ENCODE results near the gene BEND2. TPM values are rescaled to one million over a fixed set of nuclear protein-coding genes. Genes with fewer than 3 reads are reported as not detected.

Gene BEND2
- total and polyA plus RNA-seq, 2 donors from 2014 or later = not detected

DNA sequence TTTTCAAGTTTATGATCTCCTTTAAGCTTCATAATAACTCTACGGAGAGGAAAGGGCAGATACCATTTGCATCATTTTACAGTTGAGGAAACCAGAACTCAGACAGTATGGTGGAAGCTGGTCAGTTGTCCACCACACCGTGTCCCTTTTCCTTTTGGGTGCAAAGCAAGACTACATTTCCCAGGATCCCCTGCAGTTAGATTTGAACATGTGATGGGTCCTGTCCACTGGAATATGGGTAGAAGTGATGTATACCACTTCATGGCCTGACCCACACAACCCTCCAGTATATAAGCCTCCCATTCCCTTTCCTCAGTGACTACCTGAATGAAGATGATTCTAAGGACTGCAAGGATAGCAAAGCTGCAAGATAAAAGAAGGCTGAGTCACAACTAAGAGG lies 74.7 kb downstream of the BEND2 start:
- H3K9ac ChIP-seq (ENCODE audit: low read length in 3 of 3) = no peak overlapping the region
- TF ChIP-seq, protein P1, sequence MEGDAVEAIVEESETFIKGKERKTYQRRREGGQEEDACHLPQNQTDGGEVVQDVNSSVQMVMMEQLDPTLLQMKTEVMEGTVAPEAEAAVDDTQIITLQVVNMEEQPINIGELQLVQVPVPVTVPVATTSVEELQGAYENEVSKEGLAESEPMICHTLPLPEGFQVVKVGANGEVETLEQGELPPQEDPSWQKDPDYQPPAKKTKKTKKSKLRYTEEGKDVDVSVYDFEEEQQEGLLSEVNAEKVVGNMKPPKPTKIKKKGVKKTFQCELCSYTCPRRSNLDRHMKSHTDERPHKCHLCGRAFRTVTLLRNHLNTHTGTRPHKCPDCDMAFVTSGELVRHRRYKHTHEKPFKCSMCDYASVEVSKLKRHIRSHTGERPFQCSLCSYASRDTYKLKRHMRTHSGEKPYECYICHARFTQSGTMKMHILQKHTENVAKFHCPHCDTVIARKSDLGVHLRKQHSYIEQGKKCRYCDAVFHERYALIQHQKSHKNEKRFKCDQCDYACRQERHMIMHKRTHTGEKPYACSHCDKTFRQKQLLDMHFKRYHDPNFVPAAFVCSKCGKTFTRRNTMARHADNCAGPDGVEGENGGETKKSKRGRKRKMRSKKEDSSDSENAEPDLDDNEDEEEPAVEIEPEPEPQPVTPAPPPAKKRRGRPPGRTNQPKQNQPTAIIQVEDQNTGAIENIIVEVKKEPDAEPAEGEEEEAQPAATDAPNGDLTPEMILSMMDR (IDR thresholded peaks at IDR 0.05; ENCODE audit: borderline replicate concordance, extremely low read depth, insufficient read depth) = no peak
- no peak overlapping the region for H3K4me3 ChIP-seq (ENCODE audit: low read length in 3 of 3)
- intact Hi-C loops (cut with DNase I) = no loop called here
- FAIRE-seq (no peak), DNase-seq (no peak)
- H3K27ac ChIP-seq (ENCODE audit: low read depth in 2 of 2, low read length in 2 of 2) = no peak overlapping the region
- H3K4me1 ChIP-seq (ENCODE audit: control insufficient read depth in 2 of 3, insufficient read depth in 2 of 3, low read depth in 1 of 3, low read length in 3 of 3) = no peaks in the 10 kb centered on the region
- H3K36me3 ChIP-seq (ENCODE audit: control insufficient read depth in 2 of 3, insufficient read depth in 3 of 3, low read length in 3 of 3) = no peaks in the 10 kb centered on the region
- no peaks in the 10 kb centered on the region for H3K27me3 ChIP-seq (ENCODE audit: control insufficient read depth, insufficient read depth, low read length)
- H3K9me3 ChIP-seq (ENCODE audit: control insufficient read depth in 2 of 3, insufficient read depth in 1 of 3, low read length in 3 of 3) = no peaks in the 10 kb centered on the region

DNA sequence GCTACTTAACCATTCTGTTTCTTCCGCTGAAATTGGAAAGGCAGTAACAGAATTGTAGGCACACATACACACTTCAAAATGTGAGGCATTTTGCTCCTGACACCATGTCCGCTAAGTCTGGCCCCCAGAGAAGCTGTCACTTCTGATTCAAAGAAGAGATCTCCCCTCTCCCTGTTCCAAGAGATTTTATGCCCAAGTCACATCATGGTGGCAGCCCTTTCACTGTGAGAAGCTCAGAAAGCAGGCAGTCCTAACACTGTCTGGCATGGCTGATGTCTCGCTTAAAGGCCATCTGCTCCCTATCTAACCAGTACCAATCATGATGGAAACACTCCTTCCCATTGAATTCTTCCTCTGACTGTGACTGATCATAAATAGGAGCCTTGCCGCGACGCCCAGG lies 83.9 kb downstream of the BEND2 start:
- intact Hi-C loops (cut with DNase I) = no loop called here
- TF ChIP-seq, protein P1 (IDR thresholded peaks at IDR 0.05; ENCODE audit: borderline replicate concordance, extremely low read depth, insufficient read depth) = no peak
- Histone ChIP-seq H3K9ac (ENCODE audit: low read length in 3 of 3) (no peak overlapping the region), H3K27ac (ENCODE audit: low read depth in 2 of 2, low read length in 2 of 2) (no peak overlapping the region), H3K4me3 (ENCODE audit: low read length in 3 of 3) (no peak overlapping the region), H3K36me3 (ENCODE audit: control insufficient read depth in 2 of 3, insufficient read depth in 3 of 3, low read length in 3 of 3) (no peaks in the 10 kb centered on the region), H3K4me1 (ENCODE audit: control insufficient read depth in 2 of 3, insufficient read depth in 2 of 3, low read depth in 1 of 3, low read length in 3 of 3) (no peaks in the 10 kb centered on the region), H3K9me3 (ENCODE audit: control insufficient read depth in 2 of 3, insufficient read depth in 1 of 3, low read length in 3 of 3) (no peaks in the 10 kb centered on the region), H3K27me3 (ENCODE audit: control insufficient read depth, insufficient read depth, low read length) (peaks cover 4% of the 10 kb centered on the region)
- DNase-seq (no peak), FAIRE-seq (no peak)

DNA sequence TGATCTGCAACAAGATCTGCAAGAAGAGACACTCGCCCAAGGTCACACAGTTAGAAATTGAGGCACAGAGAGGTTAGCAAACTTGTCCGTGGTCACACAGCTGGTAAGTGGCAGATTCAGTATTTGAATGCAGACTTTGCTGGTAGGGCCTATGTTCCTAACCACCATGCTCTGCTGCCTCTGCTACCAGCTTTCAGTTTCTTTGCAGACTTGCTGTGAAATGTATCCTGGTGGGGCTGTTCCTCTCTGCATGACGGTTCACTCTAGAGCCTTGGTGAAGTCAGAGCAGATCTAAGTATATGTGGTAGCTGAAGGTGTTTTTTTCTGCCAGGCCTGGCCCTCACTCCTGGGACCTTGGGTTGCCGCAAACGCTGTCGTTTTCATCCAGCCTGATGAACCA lies 87.1 kb downstream of the BEND2 start:
- intact Hi-C loops (cut with DNase I) = no loop called here
- H3K27me3 ChIP-seq (ENCODE audit: control insufficient read depth, insufficient read depth, low read length) = peaks cover 2% of the 10 kb centered on the region
- no peak overlapping the region for H3K9ac ChIP-seq (ENCODE audit: low read length in 3 of 3)
- no peaks in the 10 kb centered on the region for H3K9me3 ChIP-seq (ENCODE audit: control insufficient read depth in 2 of 3, insufficient read depth in 1 of 3, low read length in 3 of 3)
- no peak overlapping the region for H3K4me3 ChIP-seq (ENCODE audit: low read length in 3 of 3)
- no peak for DNase-seq
- H3K27ac ChIP-seq (ENCODE audit: low read depth in 2 of 2, low read length in 2 of 2) = no peak overlapping the region
- no peak for FAIRE-seq
- TF ChIP-seq, protein P1 (IDR thresholded peaks at IDR 0.05; ENCODE audit: borderline replicate concordance, extremely low read depth, insufficient read depth) = no peak
- H3K4me1 ChIP-seq (ENCODE audit: control insufficient read depth in 2 of 3, insufficient read depth in 2 of 3, low read depth in 1 of 3, low read length in 3 of 3) = no peaks in the 10 kb centered on the region
- no peaks in the 10 kb centered on the region for H3K36me3 ChIP-seq (ENCODE audit: control insufficient read depth in 2 of 3, insufficient read depth in 3 of 3, low read length in 3 of 3)

DNA sequence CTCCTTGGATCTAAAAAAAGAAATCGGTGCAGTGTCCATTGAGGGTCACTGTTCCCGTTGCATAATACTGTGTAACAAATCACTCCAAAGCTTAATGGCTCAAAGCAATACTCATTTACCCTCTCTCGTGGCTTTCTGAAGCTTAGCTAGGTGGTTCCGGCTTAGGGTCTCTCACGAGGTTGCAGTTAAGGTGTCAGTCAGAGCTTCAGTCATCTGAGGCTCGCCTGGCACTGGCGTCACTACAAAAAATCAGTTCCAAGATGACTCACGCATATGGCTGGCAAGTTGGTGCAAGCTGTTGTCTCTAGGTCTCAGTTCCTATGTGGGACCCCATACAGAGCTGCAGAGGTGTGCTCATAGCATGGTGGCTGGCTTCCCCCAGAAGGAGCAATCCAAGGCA lies 91.0 kb downstream of the BEND2 start:
- intact Hi-C loops (cut with DNase I) = no loop called here
- DNase-seq = peak in 4 of 5 donors; percentile 25 to 56 (median 42)
- H3K36me3 ChIP-seq (ENCODE audit: control insufficient read depth in 2 of 3, insufficient read depth in 3 of 3, low read length in 3 of 3) = no peaks in the 10 kb centered on the region
- H3K9ac ChIP-seq (ENCODE audit: low read length in 3 of 3) = no peak overlapping the region
- H3K4me1 ChIP-seq (ENCODE audit: control insufficient read depth in 2 of 3, insufficient read depth in 2 of 3, low read depth in 1 of 3, low read length in 3 of 3) = no peaks in the 10 kb centered on the region
- no peaks in the 10 kb centered on the region for H3K27me3 ChIP-seq (ENCODE audit: control insufficient read depth, insufficient read depth, low read length)
- no peaks in the 10 kb centered on the region for H3K9me3 ChIP-seq (ENCODE audit: control insufficient read depth in 2 of 3, insufficient read depth in 1 of 3, low read length in 3 of 3)
- TF ChIP-seq, protein P1 (IDR thresholded peaks at IDR 0.05; ENCODE audit: borderline replicate concordance, extremely low read depth, insufficient read depth) = no peak
- no peak for FAIRE-seq
- no peak overlapping the region for H3K27ac ChIP-seq (ENCODE audit: low read depth in 2 of 2, low read length in 2 of 2)
- no peak overlapping the region for H3K4me3 ChIP-seq (ENCODE audit: low read length in 3 of 3)
